ENCODE results near the gene FAM169A.
"Not testable (repeated sequence)": the region's sequence is repeated elsewhere in the genome, so short reads cannot be mapped to it uniquely, and the experiment has no call there.

- TF ChIP-seq CTCF (IDR thresholded peaks at IDR 0.05 in 2 of 3, conservative IDR thresholded peaks at IDR 0.05 in 1 of 3; ENCODE audit: control insufficient read depth in 2 of 3, extremely low read depth in 1 of 3, insufficient read depth in 1 of 3, low read depth in 3 of 3, low read length in 3 of 3); BRCA1 (IDR thresholded peaks at IDR 0.05; ENCODE audit: low read depth, low read length); POLR2A (IDR thresholded peaks at IDR 0.05; ENCODE audit: low read depth, low read length); ZNF384 (IDR thresholded peaks at IDR 0.05; ENCODE audit: borderline replicate concordance, low read depth, low read length); REST (IDR thresholded peaks at IDR 0.05; ENCODE audit: low read depth, low read length); USF2 (IDR thresholded peaks at IDR 0.05; ENCODE audit: borderline replicate concordance, low read depth, low read length); CBFB (IDR thresholded peaks at IDR 0.05; ENCODE audit: low read depth): not testable (repeated sequence)
These were observed 45.2 kb upstream of the FAM169A start for GRCh38 chr5:74911421-74911820.
